Melanocyte of skin (primary cell): Measurements from ENCODE around the gene GRIK1. TPM values are rescaled to one million over a fixed set of nuclear protein-coding genes. Genes with fewer than 3 reads are reported as not detected.

Source experiments
- total RNA-seq, 2 donors: library from RNA; depleted of rRNA; stranded (reverse); fragments of >200 nt; gene quantifications; 2 replicates each; pipeline ENCODE4 v1.2.3, GENCODE V29; 2012

GRIK1 gene
- not detected for total RNA-seq

GRCh38 chr21:29939924-29940275 is at the start of gene GRIK1:
GRIK1 (minus strand) TSS chr21:29939996.

Other genes with a start within 250 kb of the GRIK1 start
- gene CLDN17, start 226.8 kb upstream of the GRIK1 start, total RNA-seq: not detected